Liver (tissue), 2 donors: ENCODE results near the gene CTAG1B.

Experiments
- CTCF ChIP-seq: fragments of 150-350 bp; IDR thresholded peaks from 2 replicates; pipeline ENCODE4 v1.5.1; 2017; ENCODE audit warnings: improper control_type of control experiment, low read depth, low read length; ENCODE audit not compliant: missing input control
- FOXA1 ChIP-seq: IDR thresholded peaks from 2 replicates; pipeline ENCODE4 v1.6.1; 2016; ENCODE audit warnings: antibody characterized with exemption
- donor health status: healthy.

- TF ChIP-seq CTCF (no peak), FOXA1 (no peak)
These were observed 16.9 kb downstream of the CTAG1B start for GRCh38 chrX:154602226-154602625.
